ENCODE measurements around the gene BPIFB2.

Gene BPIFB2

GRCh38 chr20:33071198-33071597, 63.7 kb downstream of the BPIFB2 start:
- DNase-seq, result no peak

GRCh38 chr20:33072362-33072761, 64.9 kb downstream of the BPIFB2 start:
- no peak for DNase-seq

GRCh38 chr20:33072813-33073212, 65.3 kb downstream of the BPIFB2 start:
- DNase-seq, result no peak

All from inflammatory macrophage treated with lipopolysaccharide for 4 hours (primary cell).